Measurements from ENCODE around the gene ICAM5. TPM values are rescaled to one million over a fixed set of nuclear protein-coding genes. Genes with fewer than 3 reads are reported as not detected.

Gene ICAM5
- total and polyA plus RNA-seq, 9 of the 15 experiments (the other 6 are each of a cell fraction or from before 2014, with no cell fraction given) = 0.10 to 114 (median 13.7) TPM

GRCh38 chr19:10299545-10300458 is 10.1 kb downstream of the ICAM5 start (continued):
- no peak; a peak in 1 of 4 replicates for TF ChIP-seq RAD21 (CRISPR knock-in tag; conservative IDR thresholded peaks at IDR 0.05 in 1 of 2, IDR thresholded peaks at IDR 0.05 in 1 of 2)
- TF ChIP-seq RFX1 (IDR thresholded peaks at IDR 0.05) = no peak
- TF ChIP-seq ZNF197 (CRISPR knock-in tag; IDR thresholded peaks at IDR 0.05; ENCODE audit: low read depth) = no peak
- no peak for TF ChIP-seq ZNF77 (CRISPR knock-in tag; IDR thresholded peaks at IDR 0.05)
- no peak for TF ChIP-seq ARID2 (IDR thresholded peaks at IDR 0.05)
- no peak for TF ChIP-seq TCFL5 (CRISPR knock-in tag; conservative IDR thresholded peaks at IDR 0.05)
- TF ChIP-seq ZNF407 (IDR thresholded peaks at IDR 0.05; ENCODE audit: low read depth) = no peak
- TF ChIP-seq ZNF408 (CRISPR knock-in tag; IDR thresholded peaks at IDR 0.05; ENCODE audit: low read depth) = no peak
- peak; percentile 67; the same call in 1 of the 2 replicates for TF ChIP-seq ZNF175 (CRISPR knock-in tag; IDR thresholded peaks at IDR 0.05; ENCODE audit: low read depth)
- TF ChIP-seq ZBTB33 (CRISPR knock-in tag; IDR thresholded peaks at IDR 0.05) = no peak
- no peak for TF ChIP-seq FOXP1 (CRISPR knock-in tag; IDR thresholded peaks at IDR 0.05)
- no peak for TF ChIP-seq FOXJ2 (tag; IDR thresholded peaks at IDR 0.05)
- peak; percentile 81; the same call in 1 of the 2 replicates for TF ChIP-seq ESRRA (IDR thresholded peaks at IDR 0.05; ENCODE audit: borderline replicate concordance, low read depth)
- no peak for TF ChIP-seq ZNF277 (CRISPR knock-in tag; IDR thresholded peaks at IDR 0.05; ENCODE audit: borderline replicate concordance)
- no peak for TF ChIP-seq OTX1 (CRISPR knock-in tag; IDR thresholded peaks at IDR 0.05)

Measured in K562 (cell line).